HG03565 (cell line): ENCODE results near the gene CLEC1B.
"Not testable (repeated sequence)": the region's sequence is repeated elsewhere in the genome, so short reads cannot be mapped to it uniquely, and the experiment has no call there.

ENCODE experiments used
- ATAC-seq: cut with Tn5 transposase; IDR thresholded peaks from one replicate; pipeline ENCODE4 v1.9.1; 2021; ENCODE audit warnings: mild to moderate bottlenecking, moderate library complexity; ENCODE audit not compliant: unreplicated experiment

Gene CLEC1B

DNA sequence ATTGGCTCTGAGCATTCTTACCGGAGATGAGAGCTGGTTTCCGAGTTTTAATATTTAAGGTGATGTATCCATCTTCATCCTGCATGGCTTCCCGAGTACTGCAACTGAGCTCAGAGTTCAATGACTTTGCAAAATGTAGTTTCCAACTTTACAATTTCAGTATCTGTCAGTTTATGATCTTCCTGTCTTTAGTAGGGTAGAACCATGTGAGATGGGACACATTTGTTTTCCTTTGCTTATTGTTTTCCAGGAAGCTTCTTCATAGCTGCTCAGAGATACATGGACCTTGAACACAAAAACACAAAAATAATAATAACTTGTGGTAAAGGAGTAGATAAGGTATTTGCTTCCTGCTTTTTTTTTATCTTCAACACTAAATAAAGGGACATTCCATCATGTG, at the start of gene CLEC1B:
Gene CLEC1B, minus strand, starts transcription at position 106 of the 400 bp plus-strand sequence. Its CDS starts 21 bp downstream, at position 85.
- no peak for ATAC-seq

DNA sequence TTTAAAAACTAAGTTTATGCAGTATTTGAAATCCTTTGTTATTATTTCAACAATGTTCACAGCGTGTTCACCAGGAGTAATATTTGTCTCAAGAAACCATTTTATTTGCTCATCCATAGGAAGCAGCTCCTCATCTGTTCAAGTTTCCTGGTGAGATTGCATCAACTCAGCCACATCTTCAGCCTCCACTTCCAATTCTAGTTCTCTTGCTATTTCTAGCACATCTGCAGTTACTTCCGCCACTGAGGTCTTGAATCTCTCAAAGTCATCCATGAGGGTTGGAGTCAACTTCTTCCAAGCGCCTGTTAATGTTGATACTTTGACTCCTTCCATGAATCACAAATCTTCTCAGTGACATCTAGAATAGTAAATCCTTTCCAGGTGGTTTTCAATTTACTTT, 49.6 kb upstream of the CLEC1B start:
- no peak for ATAC-seq

DNA sequence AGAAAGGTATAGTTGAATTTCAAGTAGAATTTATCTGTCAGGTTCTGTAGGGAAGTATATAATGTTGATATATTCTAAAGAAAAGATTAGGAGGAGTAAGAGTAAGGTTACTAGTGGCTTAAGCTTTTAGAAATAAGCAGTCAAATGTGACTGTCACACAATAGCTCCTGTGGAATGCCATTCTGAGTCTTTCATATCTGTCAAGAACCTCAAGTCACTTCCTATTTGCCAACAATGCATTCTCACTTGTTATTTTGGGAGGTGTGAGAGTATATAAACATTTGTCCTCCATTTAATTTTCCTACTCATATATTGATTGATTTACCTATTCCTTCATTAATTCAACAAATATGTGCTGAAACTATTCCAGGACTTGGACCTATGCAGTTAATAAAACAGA, 43.2 kb upstream of the CLEC1B start:
- ATAC-seq, result no peak

DNA sequence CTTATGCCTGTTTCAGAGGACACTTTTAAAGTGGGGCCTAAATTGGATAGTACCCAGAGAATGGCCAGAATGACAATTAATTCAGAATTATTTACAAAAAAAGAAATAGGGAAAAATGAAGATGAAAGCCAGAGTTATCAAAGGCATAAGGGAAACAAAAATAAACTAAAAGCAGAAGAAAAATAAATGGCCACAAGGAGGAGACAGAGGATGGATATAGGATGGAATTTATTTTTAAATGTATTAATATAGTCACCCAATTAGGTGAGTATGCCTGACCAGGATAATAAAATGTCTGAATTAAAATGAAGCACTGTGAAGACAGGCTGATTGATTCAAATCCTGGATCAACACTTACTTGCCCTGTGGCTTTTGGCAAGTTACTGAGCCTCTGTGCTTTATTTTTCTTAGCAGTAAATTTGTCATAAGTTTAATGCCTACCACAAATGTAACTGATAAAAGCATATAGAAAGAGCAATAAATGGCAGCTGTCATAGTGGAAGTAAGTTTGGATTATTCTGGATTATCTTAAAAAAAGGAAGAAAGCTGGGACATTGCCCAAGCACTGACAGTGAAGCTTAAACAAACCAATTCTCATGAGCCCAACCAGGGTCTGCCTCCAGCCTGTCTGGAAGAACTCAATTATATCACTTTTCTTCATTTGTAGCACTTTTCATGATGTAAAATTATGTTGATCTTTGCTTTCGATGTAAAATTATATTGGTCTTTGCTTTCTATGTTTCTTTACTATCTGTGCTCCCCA, 35.0 kb upstream of the CLEC1B start:
- ATAC-seq, result no peak

DNA sequence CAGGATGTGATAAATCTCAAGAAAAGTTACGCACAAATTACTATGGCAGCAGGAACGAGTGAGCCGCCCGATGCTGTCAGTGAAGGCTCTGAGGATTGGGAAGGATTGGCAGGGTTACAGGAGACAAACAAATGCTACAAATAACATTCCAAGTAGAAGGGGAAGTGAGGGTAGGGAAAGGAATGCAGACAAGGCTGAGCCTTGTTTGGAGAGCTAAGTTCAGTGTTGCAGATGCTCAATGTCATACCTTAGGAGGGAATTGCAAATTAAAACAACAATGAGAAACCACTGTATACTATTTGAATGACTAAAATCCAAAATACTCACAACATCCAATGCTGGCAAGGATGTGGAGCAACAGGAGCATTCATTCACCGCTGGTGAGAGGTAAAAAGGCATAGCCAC, 32.9 kb upstream of the CLEC1B start:
- ATAC-seq, result no peak

DNA sequence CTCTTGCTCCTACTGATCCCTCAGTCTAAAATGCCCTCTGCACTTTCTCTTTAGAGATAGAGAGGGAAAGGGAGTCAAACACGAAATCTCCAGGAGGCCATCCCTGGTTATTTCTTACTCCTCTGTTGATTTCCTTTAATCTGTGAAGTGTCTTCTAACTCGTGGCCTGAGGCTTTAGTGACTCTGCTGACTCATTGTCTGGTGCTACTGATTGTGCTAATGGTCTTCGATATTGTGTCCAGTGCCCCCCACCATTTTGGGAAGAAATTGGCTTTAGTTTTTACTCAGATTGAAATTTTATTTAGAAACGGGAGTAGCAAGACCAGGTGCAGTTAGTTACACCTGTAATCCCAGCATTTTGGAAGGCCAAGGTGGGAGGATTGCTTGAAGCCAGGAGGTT, 32.4 kb upstream of the CLEC1B start:
- ATAC-seq, result no peak

DNA sequence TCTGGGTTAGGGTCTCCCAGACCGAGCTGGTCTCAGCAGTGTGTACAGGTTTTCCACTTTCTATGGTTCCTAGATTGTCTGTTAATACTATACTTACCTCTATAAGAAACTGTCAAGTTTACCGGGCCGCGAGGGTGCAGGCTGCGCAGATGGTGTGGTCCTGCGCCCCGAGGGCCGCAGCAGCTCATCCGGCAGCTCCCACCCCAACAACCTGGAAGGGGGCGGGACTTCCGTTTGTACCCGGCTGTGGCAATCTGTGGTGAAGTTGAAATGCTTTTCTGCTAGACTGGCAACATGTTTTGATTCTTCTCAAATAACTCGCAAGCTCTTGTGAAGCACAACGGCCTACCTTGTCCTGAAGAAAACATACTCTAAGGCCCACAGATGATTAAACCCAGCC, 31.5 kb upstream of the CLEC1B start, which contains the start of gene CLEC9A:
Gene CLEC9A, plus strand, starts transcription at position 237 of the 400 bp plus-strand sequence. CDS start 22,006 bp downstream, outside the sequence.
- ATAC-seq, result no peak

DNA sequence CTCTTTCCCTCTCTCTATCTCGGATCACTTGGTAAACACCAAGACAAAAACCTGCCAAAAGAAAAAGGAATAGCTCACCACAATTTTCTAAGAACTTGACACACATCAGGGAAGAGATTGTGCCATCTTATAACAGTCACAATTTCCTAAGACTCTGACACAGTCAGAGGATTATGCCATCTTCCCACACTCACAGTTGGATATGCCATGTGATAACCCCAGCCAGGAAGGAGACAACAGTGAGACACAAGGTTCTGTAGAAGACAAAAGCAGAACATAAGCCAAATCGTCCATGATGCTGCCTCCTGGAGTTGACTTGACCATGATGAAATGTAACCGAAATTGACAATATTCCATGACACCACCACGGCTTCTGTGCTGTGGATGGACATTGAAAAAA, 28.8 kb upstream of the CLEC1B start:
- ATAC-seq, result no peak

DNA sequence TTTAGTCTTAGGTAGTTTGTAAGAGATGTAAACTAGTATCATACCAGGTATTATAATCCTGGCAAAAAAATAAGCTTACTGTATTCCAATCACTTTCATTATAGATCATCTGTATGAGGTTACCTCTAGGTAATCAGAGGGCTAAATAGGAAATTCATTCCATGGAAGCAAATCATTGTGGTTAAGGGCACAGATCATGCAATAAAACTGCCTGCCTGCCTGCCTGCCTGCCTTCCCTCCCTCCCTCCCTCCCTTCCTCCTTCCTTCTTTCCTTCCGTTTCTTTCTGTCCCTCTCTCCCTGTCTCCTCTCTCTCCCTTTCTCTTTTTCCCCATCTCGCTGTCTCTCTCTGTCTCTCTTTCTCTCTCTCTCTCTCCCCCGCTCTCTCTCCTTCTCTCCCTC, 28.4 kb upstream of the CLEC1B start:
- no peak for ATAC-seq

DNA sequence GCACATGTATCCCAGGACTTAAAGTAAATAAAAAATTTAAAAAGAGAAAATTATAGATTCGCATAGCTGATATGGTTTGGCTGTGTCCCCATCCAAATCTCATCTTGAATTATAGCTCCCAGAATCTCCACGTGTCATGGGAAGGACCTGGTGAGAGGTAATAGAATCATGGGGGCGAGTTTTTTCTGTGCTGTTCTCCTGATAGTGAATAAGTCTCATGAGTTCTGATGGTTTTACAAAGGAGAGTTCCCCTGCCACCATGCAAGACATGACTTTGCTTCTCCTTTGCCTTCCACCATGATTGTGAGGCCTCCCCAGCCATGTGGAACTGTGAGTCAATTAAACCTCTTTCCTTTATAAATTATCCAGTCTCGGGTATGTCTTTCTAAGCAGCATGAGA, 27.7 kb upstream of the CLEC1B start:
- ATAC-seq, result not testable (repeated sequence)

DNA sequence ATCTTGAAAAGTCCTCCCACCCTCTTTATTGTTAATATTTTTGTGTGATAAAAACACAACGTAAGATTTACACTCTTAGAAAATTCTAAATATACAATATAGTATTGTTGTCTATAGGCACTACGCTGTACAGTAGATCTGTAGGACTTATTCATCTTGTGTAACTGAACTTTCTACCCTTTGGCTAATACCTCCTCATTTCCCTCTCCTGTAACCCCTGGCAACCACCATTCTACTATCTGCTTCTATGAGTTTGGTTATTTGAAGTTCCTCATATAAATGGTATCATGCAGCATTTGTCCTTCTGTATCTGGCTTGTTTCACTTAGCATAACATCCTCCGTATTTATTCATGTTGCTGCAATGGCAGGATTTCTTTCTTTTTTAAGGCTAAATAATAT, 26.3 kb upstream of the CLEC1B start:
- no peak for ATAC-seq

DNA sequence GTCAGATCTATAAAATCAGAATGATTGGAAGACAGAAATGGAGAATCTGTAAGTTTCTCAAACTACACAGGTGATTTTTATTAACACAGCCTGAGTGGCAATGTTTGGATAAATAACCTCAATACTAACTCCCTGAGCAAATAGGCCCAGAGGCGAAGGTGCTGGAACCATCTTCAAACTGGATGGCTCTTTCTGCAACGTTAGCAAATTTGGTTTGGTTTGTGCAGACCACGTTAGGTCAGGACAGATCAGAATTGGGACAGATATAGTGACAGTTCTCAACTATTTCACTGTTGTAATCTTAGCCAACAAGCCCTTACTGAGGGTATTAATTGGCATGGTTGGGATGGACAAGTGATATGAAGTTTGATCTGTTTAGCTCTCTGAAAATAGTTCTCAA, 22.4 kb upstream of the CLEC1B start:
- no peak for ATAC-seq

DNA sequence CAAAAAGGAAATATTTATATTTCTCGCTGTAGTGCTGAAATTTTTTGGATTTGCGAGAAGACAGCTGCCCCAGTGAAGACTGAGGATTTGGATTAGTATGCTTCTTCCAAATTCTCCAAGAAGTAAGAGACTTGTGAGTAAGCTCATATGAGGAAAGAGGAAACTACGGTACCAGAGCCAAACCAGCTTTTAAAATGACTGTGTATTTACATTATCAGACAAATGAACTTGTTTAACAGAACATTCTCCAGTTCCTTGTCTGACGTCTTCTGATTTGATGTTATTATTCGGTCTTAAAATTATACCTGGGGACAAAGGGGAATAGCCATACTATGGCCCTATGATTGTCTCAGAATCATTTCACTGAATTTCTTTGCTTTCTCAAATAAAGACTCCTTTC, 19.5 kb upstream of the CLEC1B start:
- ATAC-seq, result no peak

DNA sequence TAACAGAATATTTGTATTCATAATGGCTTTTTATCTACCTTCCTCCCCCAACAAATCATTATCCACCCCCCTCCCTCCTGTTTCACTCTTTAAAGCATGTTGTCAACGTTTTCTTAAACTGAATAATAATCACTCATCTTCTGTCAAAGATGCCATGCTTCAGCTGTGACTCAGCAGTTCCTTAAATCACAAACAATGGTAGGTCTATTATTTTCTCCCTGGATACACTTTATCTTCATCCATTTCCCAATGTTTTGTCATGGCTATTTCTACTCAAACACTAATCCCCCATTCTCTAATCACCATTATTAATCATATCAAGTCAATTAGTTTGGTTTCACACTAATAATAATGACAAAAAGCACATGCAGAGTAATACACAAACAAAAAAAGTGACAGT, 18.0 kb upstream of the CLEC1B start:
- no peak for ATAC-seq

DNA sequence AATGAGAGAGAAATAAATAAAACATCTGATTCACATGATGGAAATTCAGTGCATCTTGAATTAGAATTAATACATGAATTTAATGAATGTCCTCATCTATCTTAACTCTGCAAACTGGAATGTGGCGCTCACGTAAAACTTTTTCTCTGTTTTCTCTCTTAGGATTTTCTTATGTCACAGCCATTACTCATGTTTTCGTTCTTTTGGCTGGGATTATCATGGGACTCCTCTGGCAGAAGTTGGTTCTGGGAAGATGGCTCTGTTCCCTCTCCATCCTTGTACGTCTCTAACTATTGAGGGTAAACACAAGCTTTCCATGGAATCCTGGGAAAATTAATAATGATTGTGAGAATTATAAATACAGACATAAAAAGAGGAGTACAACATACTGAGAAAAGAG, 16.5 kb upstream of the CLEC1B start:
- no peak for ATAC-seq

DNA sequence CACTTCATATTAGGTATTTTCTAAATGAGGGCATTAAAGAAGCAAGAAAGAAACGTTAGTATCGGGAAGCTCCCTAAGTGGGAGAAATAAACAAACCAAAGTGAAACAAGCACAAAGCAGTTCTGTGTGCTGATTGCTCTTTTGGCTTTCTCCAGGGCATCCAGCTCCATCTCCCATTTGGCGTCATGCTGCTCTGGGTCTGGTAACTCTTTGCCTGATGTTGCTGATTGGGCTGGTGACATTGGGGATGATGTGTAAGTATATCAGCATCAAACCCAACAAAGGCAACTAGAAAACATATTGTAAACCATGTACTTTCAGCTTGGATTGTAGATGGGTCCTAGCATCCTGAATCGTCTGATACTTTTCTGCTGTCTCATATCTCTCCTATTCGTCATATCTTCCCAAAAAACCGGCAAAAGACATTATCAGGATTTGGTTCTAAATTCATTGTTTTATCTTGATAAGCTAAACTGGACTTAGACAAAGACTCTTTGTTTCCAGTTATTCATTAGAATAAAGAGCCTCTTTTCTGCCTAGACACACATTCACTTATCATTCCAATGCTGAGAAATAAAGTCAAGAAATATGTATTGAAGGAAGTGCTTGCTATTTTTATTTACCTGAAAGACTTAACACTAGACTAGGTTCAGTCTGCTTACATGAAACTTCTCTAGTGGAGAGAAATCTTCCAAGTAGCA, 13.9 kb upstream of the CLEC1B start:
- no peak for ATAC-seq

DNA sequence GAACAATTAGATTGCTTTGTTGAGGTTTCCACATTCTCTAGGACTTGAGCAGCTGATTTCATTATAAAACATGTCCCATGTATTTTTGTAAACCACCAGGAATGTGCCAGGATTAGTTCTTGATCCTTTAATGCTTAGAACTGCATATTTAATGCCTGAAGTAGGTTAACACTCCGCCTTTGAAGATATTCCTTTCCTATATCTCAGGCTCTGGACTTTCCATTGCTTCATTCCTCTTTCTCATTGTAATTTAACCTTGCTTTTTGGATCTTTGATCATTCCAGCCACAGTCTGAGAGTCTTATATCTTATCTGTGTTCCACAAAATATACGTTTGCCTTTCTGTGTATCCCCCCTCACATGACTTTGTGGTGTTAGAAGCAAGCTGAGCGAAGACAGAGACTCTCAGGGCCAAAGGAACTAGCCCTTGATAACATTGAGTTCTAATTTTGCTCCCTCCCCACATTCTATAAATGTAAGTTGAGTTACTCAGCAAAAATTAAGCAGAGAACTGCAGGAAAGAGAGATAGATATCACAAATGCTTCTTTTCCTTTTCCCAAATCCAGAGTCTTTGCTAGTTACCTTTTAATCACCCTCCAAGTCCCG, 2.4 kb upstream of the CLEC1B start:
- ATAC-seq, result no peak

DNA sequence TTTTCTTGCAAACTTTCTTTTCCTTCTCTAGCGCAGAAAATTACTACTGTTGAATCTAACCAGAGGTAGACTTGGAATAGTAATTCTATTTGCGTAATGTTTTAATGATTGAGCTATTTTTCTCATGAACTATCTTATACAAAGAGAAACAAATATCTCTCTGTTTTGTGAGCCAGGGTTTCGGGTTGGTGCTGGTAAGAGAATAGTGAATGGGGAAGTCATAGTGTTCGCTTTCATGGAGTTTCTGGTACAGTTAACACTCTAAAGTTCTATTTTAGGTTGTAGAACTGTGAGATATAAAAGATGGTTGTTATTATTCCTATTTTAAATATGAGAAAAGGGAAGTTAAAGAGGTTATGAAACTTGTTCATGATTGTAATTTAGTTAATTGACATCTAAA, 6.6 kb downstream of the CLEC1B start:
- ATAC-seq, result no peak

DNA sequence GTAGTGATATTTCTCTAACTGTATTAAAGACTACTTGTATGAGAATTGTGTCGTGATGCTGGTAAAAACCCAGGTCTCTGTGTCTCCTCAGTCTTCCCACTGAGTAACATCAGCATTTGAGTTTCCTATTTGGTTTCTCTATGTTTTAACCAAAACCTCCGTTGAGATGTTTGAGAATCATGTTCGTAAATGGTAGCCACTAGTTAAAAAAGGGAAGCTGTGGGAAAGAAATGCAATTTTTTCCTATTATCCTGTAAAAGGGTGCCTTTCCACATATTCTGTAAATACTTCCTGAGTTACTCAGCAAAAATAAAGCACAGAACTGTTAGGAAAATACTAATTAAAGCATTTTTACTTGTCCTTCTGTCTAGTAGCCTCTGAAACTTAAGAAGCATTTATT, 7.0 kb downstream of the CLEC1B start:
- ATAC-seq, result no peak

DNA sequence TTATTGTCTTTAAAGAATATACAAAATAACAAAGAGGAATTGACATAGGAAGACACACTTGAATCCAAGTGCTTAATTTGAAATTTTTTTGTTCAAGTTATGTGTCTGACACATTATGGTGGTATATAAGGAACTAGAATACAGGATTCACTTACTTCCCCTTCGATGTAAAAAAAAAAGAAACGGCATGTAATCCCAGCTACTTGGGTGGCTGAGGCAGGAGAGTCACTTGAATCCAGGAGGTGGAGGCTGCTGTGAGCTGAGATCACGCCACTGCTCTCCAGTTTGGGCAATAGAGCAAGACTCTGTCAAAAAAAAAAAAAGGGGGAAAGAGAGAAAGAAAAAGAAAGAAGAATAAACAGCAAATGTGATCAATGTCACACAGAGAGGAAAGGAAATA, 18.8 kb downstream of the CLEC1B start:
- ATAC-seq, result no peak

DNA sequence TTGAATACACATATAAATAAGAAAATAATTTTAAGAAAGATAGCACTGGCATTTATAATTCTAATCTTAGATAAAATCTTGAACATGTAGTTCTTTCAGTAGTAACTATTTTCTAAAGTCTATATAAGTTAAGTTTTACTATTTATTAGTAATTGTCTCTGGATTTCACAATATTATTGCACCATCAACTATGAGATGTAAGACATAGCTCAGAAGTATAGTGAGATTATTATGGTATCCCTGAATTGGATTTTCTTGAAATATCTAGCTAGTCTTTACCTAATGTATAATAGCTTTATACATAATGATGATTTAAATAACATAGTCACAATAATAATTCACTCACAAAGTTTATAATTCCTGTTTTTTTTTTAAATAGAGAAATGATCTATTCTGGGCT, 21.0 kb downstream of the CLEC1B start:
- no peak for ATAC-seq

DNA sequence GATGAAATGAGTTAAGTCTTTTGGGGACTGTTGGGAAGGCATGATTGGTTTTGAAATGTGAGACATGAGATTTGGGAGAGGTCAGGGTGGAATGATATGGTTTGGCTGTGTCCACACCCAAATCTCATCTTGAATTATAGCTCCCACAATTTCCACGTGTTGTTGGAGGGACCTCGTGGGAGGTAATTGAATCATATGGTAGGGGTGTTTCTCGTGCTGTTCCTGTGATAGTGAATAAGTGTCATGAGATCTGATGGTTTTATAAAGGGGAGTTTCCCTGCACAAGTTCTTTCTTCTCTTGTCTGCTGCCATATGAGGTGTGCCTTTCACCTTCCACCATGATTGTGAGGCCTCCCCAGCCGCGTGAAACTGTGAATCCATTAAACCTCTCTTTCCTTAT, 22.3 kb downstream of the CLEC1B start:
- ATAC-seq, result not testable (repeated sequence)
